PC-3 (cell line): ENCODE measurements around the gene YTHDC1.

Source experiments
- CTCF ChIP-seq: fragments of 300-600 bp; sonication (generic); conservative IDR thresholded peaks from 2 replicates; pipeline ENCODE4 v1.5.1; 2017; ENCODE audit warnings: antibody characterized with exemption, low read depth, mild to moderate bottlenecking, low read length
- EZH2 ChIP-seq: fragments of 300-600 bp; sonication (generic); IDR thresholded peaks from one replicate; pipeline ENCODE4 v1.6.1; 2017; ENCODE audit warnings: antibody characterized with exemption, mild to moderate bottlenecking, low read length; ENCODE audit not compliant: unreplicated experiment

- TF ChIP-seq CTCF (no peak), EZH2 (no peak)
Measured at GRCh38 chr4:68372588-68372987, 22.7 kb upstream of the YTHDC1 start.
